H1 (cell line): ENCODE measurements around the gene HDAC2. TPM values are rescaled to one million over a fixed set of nuclear protein-coding genes. Genes with fewer than 3 reads are reported as not detected.

Experiments used
- CTCF ChIA-PET: fragments of 300-600 bp; sonication (Branson Sonifier 250); formaldehyde crosslinking; loops from one replicate; lab custom pipeline; 2021; ENCODE audit not compliant: partially characterized antibody; lab: Charles Lee
- POLR2A ChIA-PET: fragments of 300-600 bp; sonication (Branson Sonifier 250); formaldehyde crosslinking; loops from one replicate; lab custom pipeline; 2021; ENCODE audit warnings: inconsistent platforms; ENCODE audit not compliant: partially characterized antibody; lab: Charles Lee
- DNase-seq, 2 experiments: peaks; one replicate each; pipeline versions ENCODE4 v3.0.0 to v3.0.0-alpha.2; 2010 to 2022; ENCODE audit warnings: low spot score in 2 of 2, low read depth in 1 of 2, mixed read lengths in 1 of 2
- FAIRE-seq: peaks from 2 replicates; lab custom pipeline; 2011; peaks lifted over from hg19 to GRCh38; lab: Jason Lieb, UNC
- H2AFZ ChIP-seq: 2 replicates; pipeline ENCODE4 v1.8.1; 2012; ENCODE audit warnings: low read length, inconsistent platforms
- H2AK5ac ChIP-seq: 2 replicates; pipeline ENCODE4 v1.6.1; 2013; ENCODE audit warnings: low read depth, low read length
- H2BK120ac ChIP-seq: replicated peaks from 2 replicates; pipeline ENCODE3; 2013; ENCODE audit warnings: low read depth, low read length, inconsistent platforms
- H2BK12ac ChIP-seq: 2 replicates; pipeline ENCODE4 v1.6.1; 2013; ENCODE audit warnings: low read depth, low read length
- H2BK15ac ChIP-seq: 2 replicates; pipeline ENCODE4 v1.6.1; 2013; ENCODE audit warnings: low read length
- H2BK20ac ChIP-seq: 2 replicates; pipeline ENCODE4 v1.6.1; 2013; ENCODE audit warnings: low read length
- H2BK5ac ChIP-seq: 2 replicates; pipeline ENCODE4 v1.6.1; 2013; ENCODE audit warnings: low read depth, low read length
- H3K14ac ChIP-seq: 2 replicates; pipeline ENCODE4 v1.6.1; 2013; ENCODE audit warnings: inconsistent platforms; ENCODE audit not compliant: insufficient read length
- H3K18ac ChIP-seq: 2 replicates; pipeline ENCODE4 v1.6.1; 2013; ENCODE audit warnings: low read length; ENCODE audit errors: extremely low read depth
- H3K23ac ChIP-seq: 2 replicates; pipeline ENCODE4 v1.6.1; 2013; ENCODE audit warnings: inconsistent platforms; ENCODE audit not compliant: insufficient read length
- H3K23me2 ChIP-seq: 2 replicates; pipeline ENCODE4 v1.6.1; 2013; ENCODE audit warnings: low read depth, low read length
- H3K27ac ChIP-seq: 2 replicates; pipeline ENCODE4 v1.6.1; 2011; ENCODE audit warnings: low read depth, low read length, inconsistent platforms
- H3K27me3 ChIP-seq, 4 experiments: replicated peaks in 1 of 4; 1 replicate in 1 of 4; 2 replicates in 3 of 4; pipeline versions ENCODE4 v1.6.1 to v1.8.1; 2011 to 2013; ENCODE audit warnings: low read length in 3 of 4, mild to moderate bottlenecking in 3 of 4, inconsistent platforms in 2 of 4, mixed read lengths in 2 of 4, moderate library complexity in 1 of 4; ENCODE audit not compliant: control insufficient read depth in 3 of 4, insufficient read depth in 3 of 4; ENCODE audit errors: extremely low read depth in 1 of 4
- H3K36me3 ChIP-seq, 4 experiments: 2 replicates each; pipeline versions ENCODE4 v1.6.1 to v1.8.1; 2011 to 2013; ENCODE audit warnings: mild to moderate bottlenecking in 4 of 4, low read length in 3 of 4, moderate library complexity in 2 of 4, control low read depth in 1 of 4, inconsistent platforms in 1 of 4; ENCODE audit not compliant: insufficient read depth in 4 of 4, control insufficient read depth in 2 of 4
- H3K4ac ChIP-seq: replicated peaks from 2 replicates; pipeline ENCODE3; 2013; ENCODE audit warnings: low read length, low read depth, mixed read lengths, inconsistent platforms; ENCODE audit not compliant: insufficient read length
- H3K4me1 ChIP-seq, 4 experiments: replicated peaks in 1 of 4; 1 replicate in 1 of 4; 2 replicates in 3 of 4; pipeline versions ENCODE4 v1.6.1 to v1.8.1; 2011 to 2013; ENCODE audit warnings: low read length in 3 of 4, inconsistent platforms in 2 of 4, mixed read lengths in 1 of 4; ENCODE audit not compliant: insufficient read depth in 4 of 4, control insufficient read depth in 3 of 4
- H3K4me2 ChIP-seq, 2 experiments: 2 replicates each; pipeline versions ENCODE4 v1.6.1 to v1.8.1; 2011 to 2013; ENCODE audit warnings: low read depth in 2 of 2, low read length in 2 of 2, control low read depth in 1 of 2, inconsistent platforms in 1 of 2, mild to moderate bottlenecking in 1 of 2; ENCODE audit not compliant: insufficient read depth in 1 of 2
- H3K4me3 ChIP-seq, 4 experiments: fragments of 200-600, 300-600 bp in 1 of 4; sonication (generic), shearing (Covaris generic), sonication (Bioruptor Twin) in 1 of 4; 2 replicates each; pipeline versions ENCODE4 v1.5.1 to v1.8.1; 2011 to 2016; ENCODE audit warnings: low read length in 4 of 4, low read depth in 3 of 4, control low read depth in 2 of 4, inconsistent platforms in 2 of 4, mild to moderate bottlenecking in 2 of 4, mixed read lengths in 1 of 4, moderate library complexity in 1 of 4; ENCODE audit not compliant: insufficient read depth in 2 of 4; ENCODE audit errors: extremely low read depth in 1 of 4
- H3K56ac ChIP-seq: replicated peaks from 2 replicates; pipeline ENCODE3; 2013; ENCODE audit warnings: low read depth, mild to moderate bottlenecking, mixed read lengths, low read length, inconsistent platforms; ENCODE audit not compliant: insufficient read length
- H3K79me1 ChIP-seq: 2 replicates; pipeline ENCODE4 v1.6.1; 2013; ENCODE audit warnings: low read depth, low read length, control low read depth
- H3K79me2 ChIP-seq, 2 experiments: 2 replicates each; pipeline versions ENCODE4 v1.6.1 to v1.8.1; 2012 to 2013; ENCODE audit warnings: low read length in 2 of 2, mild to moderate bottlenecking in 2 of 2, inconsistent platforms in 1 of 2; ENCODE audit not compliant: insufficient read depth in 2 of 2, control insufficient read depth in 1 of 2
- H3K9ac ChIP-seq, 4 experiments: replicated peaks in 1 of 4; 1 replicate in 1 of 4; 2 replicates in 3 of 4; pipeline versions ENCODE4 v1.6.1 to v1.8.1; 2011 to 2013; ENCODE audit warnings: low read depth in 3 of 4, low read length in 3 of 4, control low read depth in 2 of 4, mild to moderate bottlenecking in 2 of 4, moderate library complexity in 2 of 4, inconsistent platforms in 1 of 4; ENCODE audit errors: extremely low read depth in 1 of 4
- H3K9me3 ChIP-seq, 2 experiments: 2 replicates each; pipeline versions ENCODE4 v1.6.1 to v1.8.1; 2012 to 2013; ENCODE audit warnings: mild to moderate bottlenecking in 2 of 2, moderate library complexity in 2 of 2, control low read depth in 1 of 2, inconsistent platforms in 1 of 2, low read depth in 1 of 2, low read length in 1 of 2, mixed read lengths in 1 of 2; ENCODE audit not compliant: insufficient read depth in 2 of 2
- H4K20me1 ChIP-seq, 2 experiments: replicated peaks in 1 of 2; 2 replicates each; pipeline versions ENCODE3 to v1.8.1; 2011 to 2013; ENCODE audit warnings: inconsistent platforms in 2 of 2, low read length in 2 of 2, mild to moderate bottlenecking in 1 of 2; ENCODE audit not compliant: insufficient read depth in 2 of 2, control insufficient read depth in 1 of 2
- H4K5ac ChIP-seq: 2 replicates; pipeline ENCODE4 v1.6.1; 2013; ENCODE audit warnings: low read length, low read depth, mixed read lengths, inconsistent platforms; ENCODE audit not compliant: insufficient read length
- H4K8ac ChIP-seq: 2 replicates; pipeline ENCODE4 v1.8.0; 2013; ENCODE audit warnings: mild to moderate bottlenecking, moderate library complexity, low read length, inconsistent platforms; ENCODE audit not compliant: insufficient read depth; ENCODE audit errors: extremely low read depth
- H4K91ac ChIP-seq: replicated peaks from 2 replicates; pipeline ENCODE3; 2013; ENCODE audit warnings: low read length, mixed read lengths, inconsistent platforms; ENCODE audit not compliant: insufficient read length
- BACH1 ChIP-seq: IDR thresholded peaks from 2 replicates; pipeline ENCODE4 v1.6.1; 2012; ENCODE audit warnings: low read length, improper control_type of control experiment
- BRCA1 ChIP-seq: IDR thresholded peaks from 2 replicates; pipeline ENCODE4 v1.6.1; 2012; ENCODE audit warnings: low read depth, low read length, improper control_type of control experiment
- CEBPB ChIP-seq: IDR thresholded peaks from 2 replicates; pipeline ENCODE4 v1.6.1; 2012; ENCODE audit warnings: low read depth, low read length
- KDM5A ChIP-seq: fragments of 200-600 bp; IDR thresholded peaks from 2 replicates; pipeline ENCODE4 v1.7.1; 2012; ENCODE audit warnings: mild to moderate bottlenecking, low read length, inconsistent platforms, mixed read lengths
- MAFK ChIP-seq: IDR thresholded peaks from 2 replicates; pipeline ENCODE4 v1.6.1; 2012; ENCODE audit warnings: low read depth, mild to moderate bottlenecking, improper control_type of control experiment, low read length
- POU5F1 ChIP-seq: IDR thresholded peaks from 2 replicates; pipeline ENCODE4 v1.6.1; 2011; ENCODE audit warnings: low read depth, mild to moderate bottlenecking, low read length, moderate library complexity
- TEAD4 ChIP-seq: IDR thresholded peaks from 2 replicates; pipeline ENCODE4 v1.6.1; 2012; ENCODE audit warnings: low read depth, low read length, inconsistent platforms, mixed read lengths
- ZNF274 ChIP-seq: IDR thresholded peaks from 2 replicates; pipeline ENCODE4 v1.7.0; 2012; ENCODE audit warnings: low read length, borderline replicate concordance; ENCODE audit errors: extremely low read depth
- WGBS, 2 experiments: shearing (Covaris generic) in 1 of 2; methylation state at CpG; one replicate each; pipeline versions ENCODE4 v1.1.6 to v1.1.7; 2013 to 2015; ENCODE audit warnings: low lambda C conversion rate in 2 of 2, mixed read lengths in 2 of 2, inconsistent platforms in 1 of 2, low coverage in 1 of 2, missing lambda C conversion rate in 1 of 2; ENCODE audit not compliant: insufficient replicate concordance in 2 of 2, insufficient coverage in 1 of 2, insufficient read length in 1 of 2; ENCODE audit errors: extremely low coverage in 1 of 2, missing lambda C conversion rate in 1 of 2; 5-methylcytosine and 5-hydroxymethylcytosine counted together
- polyA plus RNA-seq, 7 experiments: library from polyadenylated mRNA; depleted of rRNA in 3 of 7; stranded (reverse) in 5 of 7; unstranded in 2 of 7; fragments of >200 nt in 5 of 7; fragments of 200-250 nt in 2 of 7; gene quantifications; 1 replicate in 5 of 7; 2 replicates in 1 of 7; 4 replicates in 1 of 7; pipeline versions ENCODE4 v1.2.1 to v1.2.3, GENCODE V29; 2011 to 2013; ENCODE audit warnings: missing spikeins in 2 of 7, mixed read lengths in 2 of 7
- total RNA-seq: library from RNA; stranded (reverse); fragmentation: NEBNext Ultra II Directional; extraction: Animal tissue kit (Norgen Biotek cat#: 25700); gene quantifications from 2 replicates; pipeline ENCODE4 v1.2.1, GENCODE V29; 2021

HDAC2 gene
- total and polyA plus RNA-seq, 2 of the 8 experiments (the other 6 are each of a cell fraction or from before 2014, with no cell fraction given), result 323 to 374 TPM

DNA sequence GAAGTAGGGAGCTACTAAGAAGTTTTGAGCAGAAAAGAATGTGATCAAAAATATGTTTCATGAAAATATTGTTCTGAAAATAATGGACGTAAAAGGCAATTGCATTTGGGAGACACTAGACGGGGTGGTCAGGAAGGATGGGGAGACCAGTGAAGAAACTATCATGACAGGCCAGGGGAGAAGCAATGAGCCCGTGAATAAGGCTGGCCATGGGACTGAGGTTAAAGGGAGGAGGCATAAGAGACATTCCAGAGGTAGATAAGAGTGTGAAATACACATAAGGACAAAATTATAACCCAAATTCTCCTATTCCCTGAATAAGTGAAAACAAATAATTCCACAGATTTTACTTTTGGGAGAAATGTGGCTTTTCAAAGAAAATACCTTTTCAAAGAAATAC is 62.1 kb downstream of the HDAC2 start:
- Histone ChIP-seq H3K36me3 (no peaks in the 10 kb centered on the region), H3K56ac (no peak overlapping the region), H3K79me2 (no peaks in the 10 kb centered on the region), H3K23me2 (no peaks in the 10 kb centered on the region), H2BK12ac (no peak overlapping the region), H2AFZ (no peak overlapping the region), H2AK5ac (no peak overlapping the region), H2BK15ac (no peak overlapping the region), H3K4me1 (no peaks in the 10 kb centered on the region), H3K18ac (no peak overlapping the region), H3K9me3 (no peaks in the 10 kb centered on the region), H3K27ac (no peak overlapping the region), H3K14ac (no peak overlapping the region), H3K79me1 (no peaks in the 10 kb centered on the region), H4K8ac (no peak overlapping the region), H2BK20ac (no peak overlapping the region), H4K91ac (no peak overlapping the region), H4K5ac (no peak overlapping the region), H3K9ac (no peak overlapping the region), H3K27me3 (no peaks in the 10 kb centered on the region), H3K23ac (no peak overlapping the region), H2BK5ac (no peak overlapping the region), H3K4ac (no peak overlapping the region), H4K20me1 (no peaks in the 10 kb centered on the region), H3K4me2 (no peak overlapping the region), H2BK120ac (no peak overlapping the region), H3K4me3 (no peak overlapping the region)
- no peak for DNase-seq
- ChIA-PET CTCF (interaction anchor here (0.6 to 3.1 kb wide), 17 partner anchors 9 to 1586 kb away, joined by 3 to 17 read pairs (median 4); no protein-coding TSS in a partner anchor), POLR2A (no interaction called here)
- TF ChIP-seq TEAD4 (no peak), ZNF274 (no peak), MAFK (no peak), BACH1 (no peak), BRCA1 (no peak), KDM5A (no peak), POU5F1 (no peak), CEBPB (no peak)
- no peak for FAIRE-seq
- 75% methylated on average over 3 of the region's 3 CpGs; no CpG with 5 or more reads in 1 of the 2 experiments for WGBS, 2 experiments
